ENCODE measurements around the gene ZPBP.
"Not testable (repeated sequence)": the region's sequence is repeated elsewhere in the genome, so short reads cannot be mapped to it uniquely, and the experiment has no call there.

DNA sequence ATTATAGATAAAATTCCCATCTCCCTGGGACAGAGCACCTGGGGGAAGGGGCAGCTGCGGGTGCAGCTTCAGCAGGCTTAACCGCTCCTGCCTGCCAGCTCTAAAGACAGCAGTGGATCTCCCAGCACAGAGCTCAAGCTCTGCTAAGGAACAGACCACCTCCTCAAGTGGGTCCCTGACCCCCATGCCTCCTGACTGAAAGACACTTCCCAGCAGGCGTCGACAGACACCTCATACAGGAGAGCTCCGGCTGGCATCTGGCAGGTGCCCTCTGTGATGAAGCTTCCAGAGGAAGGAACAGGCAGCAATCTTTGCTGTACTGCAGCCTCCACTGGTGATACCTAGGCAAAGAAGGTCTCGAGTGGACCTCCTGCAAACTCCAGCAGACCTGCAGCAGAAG, 51.9 kb downstream of the ZPBP start:
- TF ChIP-seq, protein P1, sequence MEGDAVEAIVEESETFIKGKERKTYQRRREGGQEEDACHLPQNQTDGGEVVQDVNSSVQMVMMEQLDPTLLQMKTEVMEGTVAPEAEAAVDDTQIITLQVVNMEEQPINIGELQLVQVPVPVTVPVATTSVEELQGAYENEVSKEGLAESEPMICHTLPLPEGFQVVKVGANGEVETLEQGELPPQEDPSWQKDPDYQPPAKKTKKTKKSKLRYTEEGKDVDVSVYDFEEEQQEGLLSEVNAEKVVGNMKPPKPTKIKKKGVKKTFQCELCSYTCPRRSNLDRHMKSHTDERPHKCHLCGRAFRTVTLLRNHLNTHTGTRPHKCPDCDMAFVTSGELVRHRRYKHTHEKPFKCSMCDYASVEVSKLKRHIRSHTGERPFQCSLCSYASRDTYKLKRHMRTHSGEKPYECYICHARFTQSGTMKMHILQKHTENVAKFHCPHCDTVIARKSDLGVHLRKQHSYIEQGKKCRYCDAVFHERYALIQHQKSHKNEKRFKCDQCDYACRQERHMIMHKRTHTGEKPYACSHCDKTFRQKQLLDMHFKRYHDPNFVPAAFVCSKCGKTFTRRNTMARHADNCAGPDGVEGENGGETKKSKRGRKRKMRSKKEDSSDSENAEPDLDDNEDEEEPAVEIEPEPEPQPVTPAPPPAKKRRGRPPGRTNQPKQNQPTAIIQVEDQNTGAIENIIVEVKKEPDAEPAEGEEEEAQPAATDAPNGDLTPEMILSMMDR (IDR thresholded peaks at IDR 0.05): not testable (repeated sequence)
- TF ChIP-seq POLR2AphosphoS5, POLR2A (IDR thresholded peaks at IDR 0.05): not testable (repeated sequence)

Data from prostate gland (tissue), 2 donors.